Vagina (tissue), 2 donors: ENCODE measurements around the gene GMEB2. TPM values are rescaled to one million over a fixed set of nuclear protein-coding genes. Genes with fewer than 3 reads are reported as not detected.

ENCODE experiments used
- DNase-seq, 2 donors: peaks; one replicate each; pipeline ENCODE4 v3.0.0-alpha.2; 2017; ENCODE audit errors: extremely low spot score in 2 of 2
- H3K27ac ChIP-seq: fragments of 200-600 bp; sonication (generic); one replicate; pipeline ENCODE4 v1.5.1; 2019
- H3K27me3 ChIP-seq: fragments of 200-600 bp; sonication (generic); one replicate; pipeline ENCODE4 v1.5.1; 2019
- H3K36me3 ChIP-seq, 2 donors: fragments of 200-600 bp; sonication (generic); one replicate each; pipeline ENCODE4 v1.5.1; 2017 to 2019
- H3K4me1 ChIP-seq: fragments of 200-600 bp; sonication (generic); one replicate; pipeline ENCODE4 v1.5.1; 2019
- H3K4me3 ChIP-seq, 2 donors: fragments of 200-600 bp; sonication (generic); 1 replicate in 1 of 2; 2 replicates in 1 of 2; pipeline ENCODE4 v1.5.1; 2016 to 2019
- H3K9me3 ChIP-seq: fragments of 200-600 bp; sonication (generic); one replicate; pipeline ENCODE4 v1.5.1; 2019
- POLR2A ChIP-seq, 2 donors: fragments of 450-650 bp; IDR thresholded peaks; one replicate each; pipeline ENCODE4 v1.6.1; 2017; ENCODE audit warnings: antibody characterized with exemption in 2 of 2, mild to moderate bottlenecking in 2 of 2, moderate library complexity in 2 of 2
- POLR2AphosphoS5 ChIP-seq, 2 donors: sonication (generic); formaldehyde crosslinking; IDR thresholded peaks; one replicate each; pipeline ENCODE4 v1.9.0; 2017; ENCODE audit warnings: antibody characterized with exemption in 2 of 2, mild to moderate bottlenecking in 2 of 2, low read depth in 1 of 2; ENCODE audit not compliant: insufficient read depth in 1 of 2
- intact Hi-C: fragments of 100-400 bp; cut with DNase I; formaldehyde crosslinking; loops from one replicate; pipeline ENCODE4 v1.15.1; 2023
- total RNA-seq: library from RNA; depleted of rRNA; stranded (reverse); fragments of >200 nt; gene quantifications from one replicate; pipeline ENCODE4 v1.2.3, GENCODE V29; 2016
- TF ChIP-seq, protein P1 (sequence below), 3 experiments: fragments of 450-650 bp in 2 of 3; fragments of 200-600 bp in 1 of 3; sonication (generic) in 1 of 3; IDR thresholded peaks; one replicate each; pipeline ENCODE4 v1.5.1; 2017 to 2019; ENCODE audit warnings: antibody characterized with exemption in 3 of 3, mild to moderate bottlenecking in 2 of 3, moderate library complexity in 2 of 3

Gene GMEB2
- total RNA-seq, 1 donor from 2014 or later: 11.3 TPM

DNA sequence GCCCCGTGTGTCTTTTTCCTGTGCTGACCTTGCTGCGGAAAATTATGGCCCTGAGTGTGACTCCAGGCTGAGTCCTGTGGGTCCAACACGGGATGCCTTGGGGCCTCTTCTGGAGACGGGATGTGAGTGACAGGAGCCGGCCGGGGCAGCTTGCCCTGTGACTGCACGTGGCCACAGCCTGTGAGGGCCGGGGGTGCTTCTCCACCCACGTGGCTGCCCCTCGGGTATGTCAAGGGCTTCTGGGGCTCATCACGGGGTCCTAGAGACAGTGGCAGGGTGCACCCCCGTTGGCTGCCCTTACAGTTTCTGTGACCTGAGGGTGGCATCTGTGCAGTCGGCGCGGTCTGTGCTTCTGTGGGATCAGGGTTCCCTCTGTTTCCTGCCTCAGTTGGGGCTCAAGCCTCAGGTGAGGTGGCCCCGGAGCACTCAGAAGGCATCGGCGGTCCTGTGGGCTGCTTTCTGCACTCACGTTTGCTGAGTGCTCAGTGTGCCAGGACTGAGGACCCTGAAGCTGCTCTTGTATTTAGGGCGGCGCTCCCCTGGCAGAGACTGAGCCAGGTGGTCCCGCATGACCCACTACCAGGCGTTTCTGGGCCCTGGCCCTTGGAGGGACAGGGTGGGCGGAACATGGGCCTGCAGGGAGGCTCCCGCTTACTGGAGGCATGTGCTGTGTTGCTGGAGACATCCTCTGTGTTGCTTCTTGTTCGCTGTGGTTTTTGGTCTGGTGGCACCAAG, 36.6 kb upstream of the GMEB2 start:
- H3K27me3 ChIP-seq: no peaks in the 10 kb centered on the region
- no peak overlapping the region for H3K4me3 ChIP-seq
- H3K27ac ChIP-seq: no peak overlapping the region
- intact Hi-C loops: no loop called here
- no peak for TF ChIP-seq POLR2AphosphoS5 (IDR thresholded peaks at IDR 0.05; ENCODE audit: insufficient read depth in 1 of 2, low read depth in 1 of 2)
- TF ChIP-seq POLR2A (IDR thresholded peaks at IDR 0.05): no peak
- TF ChIP-seq, protein P1, sequence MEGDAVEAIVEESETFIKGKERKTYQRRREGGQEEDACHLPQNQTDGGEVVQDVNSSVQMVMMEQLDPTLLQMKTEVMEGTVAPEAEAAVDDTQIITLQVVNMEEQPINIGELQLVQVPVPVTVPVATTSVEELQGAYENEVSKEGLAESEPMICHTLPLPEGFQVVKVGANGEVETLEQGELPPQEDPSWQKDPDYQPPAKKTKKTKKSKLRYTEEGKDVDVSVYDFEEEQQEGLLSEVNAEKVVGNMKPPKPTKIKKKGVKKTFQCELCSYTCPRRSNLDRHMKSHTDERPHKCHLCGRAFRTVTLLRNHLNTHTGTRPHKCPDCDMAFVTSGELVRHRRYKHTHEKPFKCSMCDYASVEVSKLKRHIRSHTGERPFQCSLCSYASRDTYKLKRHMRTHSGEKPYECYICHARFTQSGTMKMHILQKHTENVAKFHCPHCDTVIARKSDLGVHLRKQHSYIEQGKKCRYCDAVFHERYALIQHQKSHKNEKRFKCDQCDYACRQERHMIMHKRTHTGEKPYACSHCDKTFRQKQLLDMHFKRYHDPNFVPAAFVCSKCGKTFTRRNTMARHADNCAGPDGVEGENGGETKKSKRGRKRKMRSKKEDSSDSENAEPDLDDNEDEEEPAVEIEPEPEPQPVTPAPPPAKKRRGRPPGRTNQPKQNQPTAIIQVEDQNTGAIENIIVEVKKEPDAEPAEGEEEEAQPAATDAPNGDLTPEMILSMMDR (IDR thresholded peaks at IDR 0.05): no peak
- peaks cover 11% of the 10 kb centered on the region for H3K4me1 ChIP-seq
- peaks cover 0 to 40% of the 10 kb centered on the region in 2 donors for H3K36me3 ChIP-seq
- DNase-seq: no peak
- no peaks in the 10 kb centered on the region for H3K9me3 ChIP-seq

GRCh38 chr20:63662813-63663189, 35.9 kb upstream of the GMEB2 start:
- Histone ChIP-seq H3K27me3 (no peaks in the 10 kb centered on the region), H3K9me3 (no peaks in the 10 kb centered on the region), H3K36me3 (peaks cover 0 to 36% of the 10 kb centered on the region in 2 donors), H3K27ac (no peak overlapping the region), H3K4me3 (no peak overlapping the region), H3K4me1 (peaks cover 13% of the 10 kb centered on the region)
- DNase-seq: no peak
- intact Hi-C loops: no loop called here
- TF ChIP-seq POLR2A (IDR thresholded peaks at IDR 0.05): no peak
- TF ChIP-seq, protein P1 (IDR thresholded peaks at IDR 0.05): no peak
- TF ChIP-seq POLR2AphosphoS5 (IDR thresholded peaks at IDR 0.05; ENCODE audit: insufficient read depth in 1 of 2, low read depth in 1 of 2): no peak

GRCh38 chr20:63661959-63662812, 35.3 kb upstream of the GMEB2 start:
- intact Hi-C loops: no loop called here

DNA sequence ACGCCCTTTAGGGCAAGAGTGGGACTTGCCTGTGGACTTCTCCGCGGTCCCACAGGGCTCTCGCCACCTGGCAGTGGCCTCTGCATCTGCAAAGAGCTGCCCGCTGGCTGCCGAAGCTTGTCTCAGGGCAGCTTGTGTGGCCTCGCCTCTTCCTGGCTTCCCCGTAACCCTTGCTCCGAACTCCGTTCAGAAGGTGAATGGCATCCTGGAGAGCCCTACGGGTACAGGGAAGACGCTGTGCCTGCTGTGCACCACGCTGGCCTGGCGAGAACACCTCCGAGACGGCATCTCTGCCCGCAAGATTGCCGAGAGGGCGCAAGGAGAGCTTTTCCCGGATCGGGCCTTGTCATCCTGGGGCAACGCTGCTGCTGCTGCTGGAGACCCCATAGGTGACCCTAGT, 34.2 kb upstream of the GMEB2 start:
- H3K9me3 ChIP-seq: no peaks in the 10 kb centered on the region
- H3K27me3 ChIP-seq: no peaks in the 10 kb centered on the region
- peaks cover 21% of the 10 kb centered on the region for H3K4me1 ChIP-seq
- H3K27ac ChIP-seq: no peak overlapping the region
- no peak overlapping the region for H3K4me3 ChIP-seq
- intact Hi-C loops: no loop called here
- TF ChIP-seq, protein P1 (IDR thresholded peaks at IDR 0.05): no peak
- TF ChIP-seq POLR2AphosphoS5 (IDR thresholded peaks at IDR 0.05; ENCODE audit: insufficient read depth in 1 of 2, low read depth in 1 of 2): no peak
- no peak for TF ChIP-seq POLR2A (IDR thresholded peaks at IDR 0.05)
- peaks cover 0 to 22% of the 10 kb centered on the region in 2 donors for H3K36me3 ChIP-seq
- DNase-seq: no peak

More at GRCh38 chr20:63661959-63662812, 35.3 kb upstream of the GMEB2 start:
- H3K36me3 ChIP-seq: peaks cover 0 to 30% of the 10 kb centered on the region in 2 donors
- no peak for DNase-seq
- H3K4me3 ChIP-seq: no peak overlapping the region
- no peaks in the 10 kb centered on the region for H3K27me3 ChIP-seq
- no peak overlapping the region for H3K27ac ChIP-seq
- H3K9me3 ChIP-seq: no peaks in the 10 kb centered on the region
- peaks cover 19% of the 10 kb centered on the region for H3K4me1 ChIP-seq
- TF ChIP-seq POLR2AphosphoS5 (IDR thresholded peaks at IDR 0.05; ENCODE audit: insufficient read depth in 1 of 2, low read depth in 1 of 2): no peak
- TF ChIP-seq, protein P1 (IDR thresholded peaks at IDR 0.05): no peak
- no peak for TF ChIP-seq POLR2A (IDR thresholded peaks at IDR 0.05)
